ENCODE results near the gene TAF11L4. TPM values are rescaled to one million over a fixed set of nuclear protein-coding genes. Genes with fewer than 3 reads are reported as not detected.
"Not testable (repeated sequence)": the region's sequence is repeated elsewhere in the genome, so short reads cannot be mapped to it uniquely, and the experiment has no call there.

Gene TAF11L4
- total RNA-seq, 3 donors from 2014 or later: not detected

- H3K9me3 ChIP-seq; H3K36me3 ChIP-seq (ENCODE audit: low read depth); H3K4me1 ChIP-seq (ENCODE audit: low read depth); intact Hi-C loops (cut with DNase I, micrococcal nuclease); DNase-seq; ATAC-seq; H3K4me3 ChIP-seq: not testable (repeated sequence)
Measured at GRCh38 chr5:17528369-17528768, 6.8 kb downstream of the TAF11L4 start, which contains the start of gene TAF11L6. Gene TAF11L6 (plus strand): TSS chr5:17528669.

Other genes starting within 250 kb of the TAF11L4 start
- not detected for gene TAF11L2, start 23.6 kb upstream of the TAF11L4 start, total RNA-seq
- not detected for gene TAF11L3, start 3.4 kb upstream of the TAF11L4 start, total RNA-seq
- gene TAF11L5, start 3.4 kb downstream of the TAF11L4 start, total RNA-seq: not detected
- not detected for gene TAF11L6, start 6.9 kb downstream of the TAF11L4 start, total RNA-seq
- not detected for gene TAF11L7, start 64.0 kb downstream of the TAF11L4 start, total RNA-seq
- gene TAF11L8, start 69.2 kb downstream of the TAF11L4 start, total RNA-seq: not detected
- not detected for gene TAF11L9, start 72.6 kb downstream of the TAF11L4 start, total RNA-seq
- not detected for gene TAF11L10, start 76.0 kb downstream of the TAF11L4 start, total RNA-seq
- not detected for gene TAF11L11, start 82.4 kb downstream of the TAF11L4 start, total RNA-seq
- gene TAF11L12, start 88.6 kb downstream of the TAF11L4 start, total RNA-seq: not detected
- gene TAF11L13, start 110.3 kb downstream of the TAF11L4 start, total RNA-seq: not detected
- not detected for gene TAF11L14, start 112.7 kb downstream of the TAF11L4 start, total RNA-seq

Measured in mucosa of descending colon (tissue), 3 donors.